Measurements from ENCODE around the gene UBR4.

Gene UBR4

GRCh38 chr1:19197845-19198244, 12.2 kb downstream of the UBR4 start:
- DNase-seq (ENCODE audit: low spot score): no peak
- no peak for TF ChIP-seq CTCF (IDR thresholded peaks at IDR 0.05; ENCODE audit: extremely low read depth, missing control alignments)

- no peak for TF ChIP-seq CTCF (IDR thresholded peaks at IDR 0.05; ENCODE audit: extremely low read depth, missing control alignments)
- DNase-seq (ENCODE audit: low spot score): no peak
These were observed 13.7 kb downstream of the UBR4 start for GRCh38 chr1:19196331-19196730.

GRCh38 chr1:19193004-19193403, 17.1 kb downstream of the UBR4 start:
- no peak for DNase-seq (ENCODE audit: low spot score)
- no peak for TF ChIP-seq CTCF (IDR thresholded peaks at IDR 0.05; ENCODE audit: extremely low read depth, missing control alignments)

- DNase-seq (ENCODE audit: low spot score): no peak
- TF ChIP-seq CTCF (IDR thresholded peaks at IDR 0.05; ENCODE audit: extremely low read depth, missing control alignments): no peak
These were observed 18.3 kb downstream of the UBR4 start for GRCh38 chr1:19191811-19192210.

- DNase-seq (ENCODE audit: low spot score): no peak
- TF ChIP-seq CTCF (IDR thresholded peaks at IDR 0.05; ENCODE audit: extremely low read depth, missing control alignments): no peak
These were observed 19.6 kb downstream of the UBR4 start for GRCh38 chr1:19190468-19190867.

- no peak for TF ChIP-seq CTCF (IDR thresholded peaks at IDR 0.05; ENCODE audit: extremely low read depth, missing control alignments)
These were observed 20.8 kb downstream of the UBR4 start for GRCh38 chr1:19189270-19189669.

GRCh38 chr1:19187852-19188251, 22.2 kb downstream of the UBR4 start:
- DNase-seq (ENCODE audit: low spot score): no peak

More at GRCh38 chr1:19189270-19189669, 20.8 kb downstream of the UBR4 start:
- no peak for DNase-seq (ENCODE audit: low spot score)

More at GRCh38 chr1:19187852-19188251, 22.2 kb downstream of the UBR4 start:
- no peak for TF ChIP-seq CTCF (IDR thresholded peaks at IDR 0.05; ENCODE audit: extremely low read depth, missing control alignments)

All from GM20000 (cell line).